Karpas-422 (cell line): ENCODE data around the gene SCART1. TPM values are rescaled to one million over a fixed set of nuclear protein-coding genes. Genes with fewer than 3 reads are reported as not detected.
"Not testable (repeated sequence)": the region's sequence is repeated elsewhere in the genome, so short reads cannot be mapped to it uniquely, and the experiment has no call there.

Experiments used
- DNase-seq: peaks from one replicate; pipeline ENCODE4 v3.0.0-alpha.2; 2015
- H2AFZ ChIP-seq: fragments of 200-600 bp; sonication (generic); 2 replicates; pipeline ENCODE4 v1.6.1; 2014; ENCODE audit warnings: antibody characterized with exemption, low read length, mixed read lengths
- H3K27ac ChIP-seq: fragments of 200-600 bp; sonication (generic); 2 replicates; pipeline ENCODE4 v1.5.1; 2014; ENCODE audit warnings: mild to moderate bottlenecking, low read length, moderate library complexity
- H3K27me3 ChIP-seq: fragments of 200-600 bp; sonication (generic); 2 replicates; pipeline ENCODE4 v1.6.1; 2014; ENCODE audit warnings: low read length, mixed read lengths
- H3K36me3 ChIP-seq: fragments of 200-600 bp; sonication (generic); 2 replicates; pipeline ENCODE4 v1.6.1; 2014; ENCODE audit warnings: low read length, mixed read lengths; ENCODE audit not compliant: insufficient read depth
- H3K4me1 ChIP-seq: fragments of 200-600 bp; sonication (generic); 2 replicates; pipeline ENCODE4 v1.6.1; 2014; ENCODE audit warnings: mild to moderate bottlenecking, low read length, mixed read lengths
- H3K4me2 ChIP-seq: fragments of 200-600 bp; sonication (generic); 2 replicates; pipeline ENCODE4 v1.6.1; 2014; ENCODE audit warnings: low read length, low read depth, mild to moderate bottlenecking; ENCODE audit not compliant: poor library complexity, severe bottlenecking
- H3K4me3 ChIP-seq: fragments of 200-600 bp; sonication (generic); 2 replicates; pipeline ENCODE4 v1.5.1; 2014; ENCODE audit warnings: mild to moderate bottlenecking, antibody characterized with exemption, low read length, mixed read lengths
- H3K79me2 ChIP-seq: fragments of 200-600 bp; sonication (generic); 2 replicates; pipeline ENCODE4 v1.6.1; 2014; ENCODE audit warnings: mild to moderate bottlenecking, low read length, mixed read lengths
- H3K9ac ChIP-seq: fragments of 200-600 bp; sonication (generic); 2 replicates; pipeline ENCODE4 v1.6.0; 2014; ENCODE audit warnings: low read length
- H3K9me2 ChIP-seq: fragments of 200-600 bp; sonication (generic), shearing (Covaris generic); replicated peaks from 2 replicates; pipeline ENCODE4 v1.6.0; 2014; ENCODE audit warnings: mild to moderate bottlenecking, low read length, moderate library complexity; ENCODE audit not compliant: insufficient read depth
- H3K9me3 ChIP-seq: fragments of 300-700, 200-600 bp; sonication (generic); 2 replicates; pipeline ENCODE4 v1.6.1; 2014; ENCODE audit warnings: low read length, mixed read lengths
- H4K20me1 ChIP-seq: fragments of 200-600 bp; sonication (generic); 2 replicates; pipeline ENCODE4 v1.6.1; 2014; ENCODE audit warnings: mild to moderate bottlenecking, antibody characterized with exemption, low read length, low read depth; ENCODE audit not compliant: insufficient read depth
- total RNA-seq: library from RNA; depleted of rRNA; stranded (reverse); fragments of >200 nt; shearing (Covaris generic); gene quantifications from 2 replicates; pipeline ENCODE4 v1.2.3, GENCODE V29; 2014; ENCODE audit warnings: low replicate concordance

The SCART1 gene
- total RNA-seq, 1 experiment from 2014 or later = 7.0 TPM

- no peaks in the 10 kb centered on the region for H3K4me1 ChIP-seq
- no peak for DNase-seq
Observed at GRCh38 chr10:133462512-133463305, 9.0 kb downstream of the SCART1 start.

GRCh38 chr10:133464582-133465031, 10.9 kb downstream of the SCART1 start:
- Histone ChIP-seq H3K4me1 (no peaks in the 10 kb centered on the region), H3K4me3 (no peak overlapping the region), H3K9me2 (no peaks in the 10 kb centered on the region), H3K4me2 (no peak overlapping the region), H3K36me3 (no peaks in the 10 kb centered on the region), H3K9me3 (no peaks in the 10 kb centered on the region; the same call in 1 of the 2 replicates), H4K20me1 (no peaks in the 10 kb centered on the region), H3K79me2 (no peaks in the 10 kb centered on the region), H3K27me3 (no peaks in the 10 kb centered on the region), H2AFZ (no peak overlapping the region), H3K9ac (no peak overlapping the region), H3K27ac (no peak overlapping the region)
- DNase-seq = no peak

More at GRCh38 chr10:133462512-133463305, 9.0 kb downstream of the SCART1 start:
- Histone ChIP-seq H3K9me2 (no peaks in the 10 kb centered on the region), H3K27ac (no peak overlapping the region), H3K27me3 (no peaks in the 10 kb centered on the region), H2AFZ (no peak overlapping the region), H3K9me3 (no peaks in the 10 kb centered on the region), H3K4me3 (no peak overlapping the region), H3K4me2 (no peak overlapping the region), H3K9ac (no peak overlapping the region), H4K20me1 (no peaks in the 10 kb centered on the region), H3K79me2 (no peaks in the 10 kb centered on the region), H3K36me3 (no peaks in the 10 kb centered on the region)

GRCh38 chr10:133465191-133465949, 11.6 kb downstream of the SCART1 start:
- DNase-seq = no peak
- Histone ChIP-seq H3K4me3 (no peak overlapping the region), H3K79me2 (no peaks in the 10 kb centered on the region), H3K4me2 (no peak overlapping the region), H3K4me1 (no peaks in the 10 kb centered on the region), H3K9me2 (no peaks in the 10 kb centered on the region), H3K9me3 (no peaks in the 10 kb centered on the region; the same call in 1 of the 2 replicates), H3K27me3 (no peaks in the 10 kb centered on the region), H4K20me1 (no peaks in the 10 kb centered on the region), H3K36me3 (no peaks in the 10 kb centered on the region), H3K9ac (no peak overlapping the region), H3K27ac (no peak overlapping the region), H2AFZ (no peak overlapping the region)

- Histone ChIP-seq H3K4me1 (no peaks in the 10 kb centered on the region), H3K27me3 (no peaks in the 10 kb centered on the region), H2AFZ (no peak overlapping the region), H3K79me2 (no peaks in the 10 kb centered on the region), H4K20me1 (no peaks in the 10 kb centered on the region), H3K9me2 (no peaks in the 10 kb centered on the region), H3K36me3 (no peaks in the 10 kb centered on the region), H3K27ac (no peak overlapping the region), H3K4me2 (no peak overlapping the region), H3K9me3 (no peaks in the 10 kb centered on the region; the same call in 1 of the 2 replicates), H3K9ac (no peak overlapping the region), H3K4me3 (no peak overlapping the region)
- DNase-seq = no peak
Observed at GRCh38 chr10:133465950-133466474, 12.3 kb downstream of the SCART1 start.

GRCh38 chr10:133466683-133467275, 13.0 kb downstream of the SCART1 start:
- Histone ChIP-seq H3K27ac (no peak overlapping the region), H3K4me2 (no peak overlapping the region), H3K4me1 (no peaks in the 10 kb centered on the region), H3K9me2 (no peaks in the 10 kb centered on the region), H3K9me3 (no peaks in the 10 kb centered on the region; the same call in 1 of the 2 replicates), H3K9ac (no peak overlapping the region), H3K79me2 (no peaks in the 10 kb centered on the region), H3K36me3 (no peaks in the 10 kb centered on the region), H3K4me3 (no peak overlapping the region), H2AFZ (no peak overlapping the region), H4K20me1 (no peaks in the 10 kb centered on the region), H3K27me3 (no peaks in the 10 kb centered on the region)
- no peak for DNase-seq

- H4K20me1 ChIP-seq = no peaks in the 10 kb centered on the region
- no peaks in the 10 kb centered on the region for H3K36me3 ChIP-seq
- H3K27ac ChIP-seq = no peak overlapping the region
- no peaks in the 10 kb centered on the region for H3K27me3 ChIP-seq
- no peak overlapping the region for H3K4me2 ChIP-seq
- no peak overlapping the region for H3K4me3 ChIP-seq
- no peaks in the 10 kb centered on the region; the same call in 1 of the 2 replicates for H3K9me3 ChIP-seq
- no peaks in the 10 kb centered on the region for H3K79me2 ChIP-seq
- no peaks in the 10 kb centered on the region for H3K4me1 ChIP-seq
- no peak overlapping the region for H2AFZ ChIP-seq
- no peak overlapping the region for H3K9ac ChIP-seq
- DNase-seq = no peak
- H3K9me2 ChIP-seq = no peaks in the 10 kb centered on the region
Observed at GRCh38 chr10:133467286-133467911, 13.7 kb downstream of the SCART1 start.

- H3K9me2 ChIP-seq, H3K9me3 ChIP-seq, H3K27me3 ChIP-seq, H3K4me3 ChIP-seq, H3K79me2 ChIP-seq, H2AFZ ChIP-seq, H3K36me3 ChIP-seq, H3K4me2 ChIP-seq, DNase-seq, H3K27ac ChIP-seq, H3K4me1 ChIP-seq, H3K9ac ChIP-seq, H4K20me1 ChIP-seq: not testable (repeated sequence)
Observed at GRCh38 chr10:133469205-133469604, 15.5 kb downstream of the SCART1 start.
